AG04450 (cell line): ENCODE data around the gene SLF2. TPM values are rescaled to one million over a fixed set of nuclear protein-coding genes. Genes with fewer than 3 reads are reported as not detected.

Source experiments
- CTCF ChIA-PET: fragments of 300-600, 350-600 bp; formaldehyde crosslinking; extraction: SDS; loops from one replicate; lab custom pipeline; 2022; ENCODE audit warnings: antibody characterized with exemption, inconsistent platforms; lab: Charles Lee
- POLR2A ChIA-PET: fragments of 350-600 bp; formaldehyde crosslinking; extraction: SDS; loops from one replicate; lab custom pipeline; 2021; ENCODE audit warnings: antibody characterized with exemption, inconsistent platforms; lab: Yijun Ruan, JAX
- DNase-seq: peaks from one replicate; pipeline ENCODE4 v3.0.0-alpha.2; 2011; ENCODE audit warnings: low read depth, low spot score
- H3K27ac ChIP-seq: one replicate; pipeline ENCODE4 v1.5.1; 2012; ENCODE audit warnings: low read depth, low read length, control low read depth
- H3K27me3 ChIP-seq: one replicate; pipeline ENCODE4 v1.6.0; 2012; ENCODE audit warnings: low read length; ENCODE audit not compliant: control insufficient read depth, insufficient read depth
- H3K4me3 ChIP-seq: 2 replicates; pipeline ENCODE4 v1.5.1; 2011; ENCODE audit warnings: mild to moderate bottlenecking, low read depth, low read length, control low read depth
- H3K9me3 ChIP-seq: 2 replicates; pipeline ENCODE4 v1.5.1; 2012; ENCODE audit warnings: low read length; ENCODE audit not compliant: control insufficient read depth, insufficient read depth
- CTCF ChIP-seq: IDR thresholded peaks from 2 replicates; pipeline ENCODE4 v1.5.1; 2011; ENCODE audit warnings: low read depth, low read length, control low read depth, inconsistent platforms
- polyA plus RNA-seq: library from polyadenylated mRNA; depleted of rRNA; stranded (reverse); fragments of >200 nt; gene quantifications from 2 replicates; pipeline ENCODE4 v1.2.3, GENCODE V29; 2011

The SLF2 gene
- polyA plus RNA-seq, 1 experiment = 19.0 TPM

GRCh38 chr10:100984672-100985177, 72.0 kb downstream of the SLF2 start:
- no peak overlapping the region for H3K4me3 ChIP-seq
- no peak for DNase-seq
- H3K27me3 ChIP-seq = no peaks in the 10 kb centered on the region
- no peak overlapping the region for H3K27ac ChIP-seq
- no peaks in the 10 kb centered on the region; the same call in 1 of the 2 replicates for H3K9me3 ChIP-seq
- ChIA-PET POLR2A (no interaction called here), CTCF (interaction anchor here (0.7 to 5.7 kb wide), 4 partner anchors 10 to 30 kb away, joined by 3 to 24 read pairs (median 6); no protein-coding TSS in a partner anchor)
- no peak for TF ChIP-seq CTCF

- Histone ChIP-seq H3K27me3 (no peaks in the 10 kb centered on the region), H3K4me3 (no peak overlapping the region), H3K9me3 (no peaks in the 10 kb centered on the region; the same call in 1 of the 2 replicates), H3K27ac (no peak overlapping the region)
- POLR2A ChIA-PET = no interaction called here
- no peak for TF ChIP-seq CTCF
- CTCF ChIA-PET = interaction anchor here (0.7 to 5.7 kb wide), 5 partner anchors 11 to 29 kb away, joined by 3 to 24 read pairs (median 3); no protein-coding TSS in a partner anchor
- no peak for DNase-seq
Observed at GRCh38 chr10:100985336-100985735, 72.6 kb downstream of the SLF2 start.

DNA sequence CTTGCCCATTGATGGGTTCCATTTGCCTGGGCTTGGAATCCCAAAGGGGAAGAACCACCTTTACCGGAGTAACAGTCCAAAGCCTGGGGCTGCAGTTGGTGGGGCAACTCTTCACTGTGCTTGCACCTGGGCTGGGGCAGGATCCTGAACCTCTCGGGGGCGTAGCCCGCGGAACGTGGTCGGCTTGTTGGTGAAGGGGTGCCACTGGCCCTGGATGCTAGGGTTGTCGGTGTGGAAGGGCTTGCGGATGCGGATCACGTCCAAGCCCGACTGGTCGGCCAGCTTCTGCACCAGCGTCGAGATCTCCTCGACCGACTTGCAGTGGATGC, 73.8 kb downstream of the SLF2 start:
- no peak for TF ChIP-seq CTCF
- ChIA-PET POLR2A (no interaction called here), CTCF (interaction anchor here (1.1 to 5.7 kb wide), 6 partner anchors 11 to 33 kb away, joined by 3 to 24 read pairs (median 7); partner anchors contain the start of gene SEMA4G)
- no peak for DNase-seq
- Histone ChIP-seq H3K27me3 (no peaks in the 10 kb centered on the region), H3K27ac (no peak overlapping the region), H3K9me3 (no peaks in the 10 kb centered on the region; the same call in 1 of the 2 replicates), H3K4me3 (peak overlapping the region; percentile 97)

DNA sequence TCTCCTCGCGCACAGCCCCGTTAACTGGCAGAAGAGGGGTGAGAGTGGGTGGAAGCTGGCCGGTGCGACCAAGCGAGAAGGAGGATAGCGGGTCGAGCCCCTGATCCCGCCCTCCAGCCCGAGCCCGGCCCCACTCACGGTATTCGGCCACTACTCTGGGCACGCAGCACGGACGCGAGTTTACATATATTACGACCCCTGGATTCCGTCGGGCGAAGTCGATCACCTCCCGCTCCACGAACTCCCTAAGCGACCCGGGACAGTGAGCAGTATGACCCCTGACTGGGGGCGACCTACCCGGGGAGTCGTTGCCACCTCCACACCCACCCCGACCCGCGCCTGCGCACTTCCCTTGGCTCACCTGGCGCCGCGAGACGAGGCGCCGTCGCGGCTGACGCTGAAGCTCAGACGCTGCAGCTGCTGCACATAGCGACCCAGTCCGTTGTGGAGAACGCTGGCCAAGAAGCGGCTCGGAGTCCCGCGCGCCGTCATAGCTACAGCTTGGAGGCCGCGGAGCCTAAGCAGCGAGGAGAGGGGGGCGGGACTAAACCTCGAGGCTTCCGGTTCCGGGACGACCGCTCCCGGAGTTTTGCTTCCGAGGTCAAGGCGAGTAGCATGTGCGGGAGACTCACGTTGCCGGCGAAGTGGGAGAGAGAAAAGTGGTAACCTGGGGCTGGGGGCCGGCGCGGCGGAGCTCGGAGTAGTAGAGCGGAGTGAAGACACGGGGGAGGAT, 74.4 kb downstream of the SLF2 start, which contains the start of the genes MRPL43 and TWNK:
Gene MRPL43 (minus strand): TSS at position 546 of the 733 bp plus-strand sequence. CDS start 54 bp downstream, at position 492.
Gene TWNK (plus strand): TSS at position 592 of the 733 bp plus-strand sequence. CDS start 668 bp downstream, outside the sequence.
- Histone ChIP-seq H3K27ac (peak within 1 kb of the TSS; percentile 39), H3K4me3 (peak within 1 kb of the TSS; percentile 97), H3K27me3 (no peaks in the 10 kb centered on the region), H3K9me3 (no peaks in the 10 kb centered on the region; the same call in 1 of the 2 replicates)
- DNase-seq = no peak
- ChIA-PET CTCF (interaction anchor here (1.1 to 5.7 kb wide), 4 partner anchors 10 to 33 kb away, joined by 5 to 24 read pairs (median 7); partner anchors contain the start of gene SEMA4G), POLR2A (no interaction called here)
- no peak for TF ChIP-seq CTCF
